ENCODE results near the gene EFR3B. TPM values are rescaled to one million over a fixed set of nuclear protein-coding genes. Genes with fewer than 3 reads are reported as not detected.

The EFR3B gene
- total RNA-seq, 1 experiment from 2014 or later = 7.0 TPM

- no CpG with 5 or more reads among the region's 5 CpGs for WGBS (ENCODE audit: extremely low coverage, insufficient read length, low lambda C conversion rate)
- Histone ChIP-seq H4K8ac (replicated peaks; ENCODE audit: insufficient read length, low read depth, low read length) (no peak overlapping the region), H2AFZ (ENCODE audit: low read length) (no peak overlapping the region), H3K79me2 (ENCODE audit: insufficient read depth, low read length) (no peaks in the 10 kb centered on the region), H3K23ac (ENCODE audit: insufficient read length, low read depth, low read length) (no peak overlapping the region), H4K5ac (ENCODE audit: insufficient read length, low read depth, low read length) (no peak overlapping the region), H3K9ac (ENCODE audit: extremely low read depth, insufficient read length, low read length) (no peak overlapping the region), H3K18ac (ENCODE audit: insufficient read length, low read depth, low read length) (no peak overlapping the region), H2BK12ac (ENCODE audit: insufficient read length, low read depth, low read length) (no peak overlapping the region), H3K56ac (ENCODE audit: insufficient read length, low read depth, low read length) (no peak overlapping the region), H3K14ac (ENCODE audit: insufficient read depth, low read length) (no peak overlapping the region), H2BK5ac (ENCODE audit: insufficient read length, low read length) (no peak overlapping the region), H4K91ac (ENCODE audit: insufficient read length, low read depth, low read length) (no peak overlapping the region), H2BK120ac (ENCODE audit: low read depth, low read length, poor library complexity, severe bottlenecking) (no peak overlapping the region), H3T11ph (ENCODE audit: low read length) (no peak overlapping the region), H3K27me3 (ENCODE audit: insufficient read depth, low read length) (no peaks in the 10 kb centered on the region), H4K20me1 (ENCODE audit: control insufficient read depth, insufficient read depth, insufficient read length) (no peaks in the 10 kb centered on the region), H3K4ac (ENCODE audit: low read depth, low read length) (no peak overlapping the region), H3K4me2 (ENCODE audit: insufficient read depth, insufficient read length, low read length) (no peak overlapping the region), H2BK20ac (ENCODE audit: low read depth, low read length, poor library complexity, severe bottlenecking) (no peak overlapping the region), H3K9me3 (ENCODE audit: control insufficient read depth, low read depth, low read length) (no peaks in the 10 kb centered on the region), H3K79me1 (ENCODE audit: insufficient read depth, low read depth, low read length, poor library complexity, severe bottlenecking) (no peaks in the 10 kb centered on the region), H3K23me2 (ENCODE audit: insufficient read length, low read depth, low read length, poor library complexity, severe bottlenecking) (no peaks in the 10 kb centered on the region), H2AK5ac (ENCODE audit: insufficient read length, low read length) (no peak overlapping the region), H2BK15ac (ENCODE audit: low read depth, low read length) (no peak overlapping the region), H3K4me1 (ENCODE audit: insufficient read depth, low read length) (no peaks in the 10 kb centered on the region), H3K27ac (ENCODE audit: insufficient read length, low read depth, low read length) (no peak overlapping the region)
- H3K27ac Mint-ChIP-seq = no peak overlapping the region
- TF ChIP-seq, protein P1, sequence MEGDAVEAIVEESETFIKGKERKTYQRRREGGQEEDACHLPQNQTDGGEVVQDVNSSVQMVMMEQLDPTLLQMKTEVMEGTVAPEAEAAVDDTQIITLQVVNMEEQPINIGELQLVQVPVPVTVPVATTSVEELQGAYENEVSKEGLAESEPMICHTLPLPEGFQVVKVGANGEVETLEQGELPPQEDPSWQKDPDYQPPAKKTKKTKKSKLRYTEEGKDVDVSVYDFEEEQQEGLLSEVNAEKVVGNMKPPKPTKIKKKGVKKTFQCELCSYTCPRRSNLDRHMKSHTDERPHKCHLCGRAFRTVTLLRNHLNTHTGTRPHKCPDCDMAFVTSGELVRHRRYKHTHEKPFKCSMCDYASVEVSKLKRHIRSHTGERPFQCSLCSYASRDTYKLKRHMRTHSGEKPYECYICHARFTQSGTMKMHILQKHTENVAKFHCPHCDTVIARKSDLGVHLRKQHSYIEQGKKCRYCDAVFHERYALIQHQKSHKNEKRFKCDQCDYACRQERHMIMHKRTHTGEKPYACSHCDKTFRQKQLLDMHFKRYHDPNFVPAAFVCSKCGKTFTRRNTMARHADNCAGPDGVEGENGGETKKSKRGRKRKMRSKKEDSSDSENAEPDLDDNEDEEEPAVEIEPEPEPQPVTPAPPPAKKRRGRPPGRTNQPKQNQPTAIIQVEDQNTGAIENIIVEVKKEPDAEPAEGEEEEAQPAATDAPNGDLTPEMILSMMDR (conservative IDR thresholded peaks at IDR 0.05) = no peak
- no peak for DNase-seq
- peaks cover 8 to 19% of the 10 kb centered on the region in 2 experiments for H3K4me1 Mint-ChIP-seq
- H3K9me3 Mint-ChIP-seq = peaks cover 0 to 2% of the 10 kb centered on the region in 2 experiments; a peak in 1 of 5 replicates
- no peak overlapping the region for H3K4me3 Mint-ChIP-seq
- H3K36me3 Mint-ChIP-seq (ENCODE audit: insufficient read depth in 1 of 3, low read depth in 3 of 3) = peaks cover 0 to 4% (median 3%) of the 10 kb centered on the region in 3 experiments; a peak in 5 of 7 replicates
- H3K27me3 Mint-ChIP-seq (ENCODE audit: low read depth) = no peaks in the 10 kb centered on the region
Observed at GRCh38 chr2:25073025-25073424, 31.1 kb downstream of the EFR3B start.
